ENCODE results near the gene KMT2C.
"Not testable (repeated sequence)": the region's sequence is repeated elsewhere in the genome, so short reads cannot be mapped to it uniquely, and the experiment has no call there.

Gene KMT2C

DNA sequence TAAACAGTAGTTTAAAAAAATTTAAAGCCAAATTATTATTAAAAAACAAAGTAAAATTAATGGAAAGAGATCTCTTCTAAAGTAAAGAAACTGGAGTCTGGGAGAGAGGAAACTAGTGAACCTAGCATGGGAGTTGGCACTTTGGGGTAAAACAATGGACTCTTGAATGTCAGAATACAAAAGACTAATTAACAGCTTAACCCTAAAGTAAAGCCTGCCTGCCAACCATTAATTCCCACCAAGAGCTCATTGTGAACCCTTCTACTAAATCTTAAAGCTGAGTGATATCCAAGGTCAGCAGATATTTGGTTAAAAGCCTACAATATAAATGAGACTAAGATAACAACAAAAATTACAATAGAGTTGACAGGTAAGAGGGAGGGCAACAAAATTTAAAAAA, 36.5 kb downstream of the KMT2C start:
- no peak for DNase-seq

DNA sequence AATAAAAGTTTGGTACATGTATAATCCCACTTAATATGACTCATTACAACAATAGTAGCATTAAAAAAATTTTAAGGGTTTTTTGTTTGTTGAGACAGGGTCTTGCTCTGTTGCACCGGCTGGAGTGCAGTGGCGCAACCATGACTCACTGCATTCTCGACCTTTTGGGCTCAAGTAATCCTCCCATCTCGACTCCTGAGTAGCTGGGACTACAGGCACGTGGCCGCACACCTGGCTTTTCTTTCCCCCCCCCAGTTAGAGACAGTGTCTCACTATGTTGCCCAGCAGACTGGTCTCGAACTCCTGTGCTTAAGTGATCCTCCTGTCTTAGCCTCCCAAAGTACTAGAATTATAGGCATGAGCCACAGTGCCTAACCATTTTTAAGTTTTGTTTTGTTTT, 40.7 kb downstream of the KMT2C start:
- DNase-seq, result no peak

DNA sequence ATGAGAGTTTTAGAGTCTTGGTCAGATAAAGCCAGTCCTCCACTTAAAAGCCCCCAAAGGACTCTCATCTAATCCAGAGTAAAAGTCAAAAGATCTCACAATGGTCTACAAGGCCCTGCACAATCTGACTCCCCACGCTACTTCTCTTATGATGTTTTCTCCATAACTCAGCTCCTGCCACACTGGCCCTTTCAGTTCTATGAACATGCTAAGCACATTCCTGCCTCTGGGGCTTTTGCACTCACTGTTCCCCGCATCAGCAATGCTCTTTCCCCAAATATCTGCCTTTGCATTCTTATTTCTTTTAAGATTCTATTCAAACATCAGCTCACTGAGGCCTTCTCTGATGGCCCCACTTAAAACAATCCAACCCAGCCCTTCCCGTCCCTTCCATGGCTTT, 41.6 kb downstream of the KMT2C start:
- not testable (repeated sequence) for DNase-seq

DNA sequence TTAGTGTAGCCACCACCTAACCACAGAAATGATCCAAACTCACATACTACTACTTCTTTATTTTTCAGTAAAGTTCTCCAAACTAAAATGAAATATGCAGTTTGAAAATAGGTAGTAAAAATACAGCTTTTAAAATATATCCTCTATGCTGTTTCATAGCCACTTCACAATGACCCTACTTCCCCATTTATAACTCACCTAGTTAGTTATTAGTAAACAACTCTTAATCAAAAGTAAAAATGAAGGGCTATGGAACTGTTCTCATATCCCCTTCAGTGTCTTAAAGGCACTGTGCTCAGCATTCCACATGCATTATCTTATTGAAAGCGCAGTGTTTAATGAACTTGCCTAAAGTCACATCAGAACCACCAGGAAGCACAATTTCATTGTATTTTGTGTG, 43.5 kb downstream of the KMT2C start:
- no peak for DNase-seq

DNA sequence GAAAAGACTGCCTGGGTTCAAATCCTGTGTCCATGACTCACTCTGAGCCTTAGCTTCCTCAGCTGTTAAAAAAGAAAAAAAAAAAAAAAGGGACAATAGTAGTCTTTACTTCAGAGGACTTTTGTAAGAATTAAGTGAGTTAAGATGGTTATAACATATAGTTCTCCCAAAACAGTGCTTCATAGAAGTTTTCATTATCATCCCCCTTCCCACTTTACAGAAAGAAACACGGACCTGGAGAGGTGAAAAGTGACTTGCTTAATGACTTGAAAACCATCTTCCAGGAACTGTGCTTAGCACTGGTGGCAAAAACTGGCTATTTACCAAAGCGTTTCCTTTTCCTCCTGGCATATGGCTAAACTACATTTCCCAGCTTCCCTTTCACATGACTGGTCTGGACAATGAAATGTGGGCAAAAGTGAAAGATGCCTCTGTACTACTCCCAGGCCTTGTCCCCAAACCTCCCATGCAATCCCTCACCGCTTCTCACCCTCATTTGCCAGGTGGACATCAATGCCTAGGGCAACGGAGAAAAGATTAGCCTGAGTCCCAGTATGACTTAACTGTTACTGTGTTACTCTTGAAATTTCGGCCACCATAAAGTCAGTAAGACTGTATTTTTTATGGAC, 49.6 kb downstream of the KMT2C start:
- DNase-seq, result not testable (repeated sequence)

DNA sequence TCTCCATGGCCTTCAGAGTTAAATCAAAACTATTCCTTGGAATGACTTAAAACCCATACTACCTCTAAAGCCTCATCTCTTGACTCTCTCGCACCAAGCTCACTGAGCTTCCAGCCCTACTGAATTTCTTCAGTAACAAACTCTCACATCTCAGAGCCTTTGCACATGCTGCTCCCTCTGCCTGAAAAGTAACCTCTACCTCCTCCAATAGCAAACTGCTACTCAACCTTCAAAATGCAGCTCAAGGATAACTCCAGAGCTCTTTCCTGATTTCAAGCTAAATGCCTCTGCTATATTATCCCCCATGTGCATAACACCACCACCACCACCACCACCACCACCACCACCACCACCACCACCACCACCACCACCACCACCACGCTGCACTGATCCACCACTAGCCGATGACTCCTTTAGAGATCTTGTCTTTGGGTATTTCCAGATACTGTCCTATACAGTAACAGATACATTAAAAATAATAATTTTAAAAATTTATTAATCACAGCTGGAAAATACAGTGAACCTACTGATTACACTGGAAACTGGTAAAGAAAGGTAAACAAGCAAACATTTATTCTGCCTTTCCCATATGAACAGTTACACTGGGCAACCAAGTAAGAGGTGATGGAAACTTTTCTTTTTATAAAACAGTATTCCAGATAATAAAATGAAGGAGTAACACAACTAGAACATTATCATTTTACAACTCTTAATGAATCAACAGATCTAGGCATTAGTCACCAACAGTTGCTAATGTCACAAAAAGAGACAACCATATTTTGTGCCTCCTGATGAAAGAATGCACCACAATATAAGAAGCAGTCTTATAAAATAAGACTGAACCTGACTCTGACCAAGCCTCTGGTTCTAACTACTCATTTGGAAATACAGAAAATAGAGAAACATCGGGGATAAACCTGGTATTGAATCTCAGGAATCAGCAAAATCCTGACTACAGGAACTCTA, 51.3 kb downstream of the KMT2C start:
- not testable (repeated sequence) for DNase-seq

DNA sequence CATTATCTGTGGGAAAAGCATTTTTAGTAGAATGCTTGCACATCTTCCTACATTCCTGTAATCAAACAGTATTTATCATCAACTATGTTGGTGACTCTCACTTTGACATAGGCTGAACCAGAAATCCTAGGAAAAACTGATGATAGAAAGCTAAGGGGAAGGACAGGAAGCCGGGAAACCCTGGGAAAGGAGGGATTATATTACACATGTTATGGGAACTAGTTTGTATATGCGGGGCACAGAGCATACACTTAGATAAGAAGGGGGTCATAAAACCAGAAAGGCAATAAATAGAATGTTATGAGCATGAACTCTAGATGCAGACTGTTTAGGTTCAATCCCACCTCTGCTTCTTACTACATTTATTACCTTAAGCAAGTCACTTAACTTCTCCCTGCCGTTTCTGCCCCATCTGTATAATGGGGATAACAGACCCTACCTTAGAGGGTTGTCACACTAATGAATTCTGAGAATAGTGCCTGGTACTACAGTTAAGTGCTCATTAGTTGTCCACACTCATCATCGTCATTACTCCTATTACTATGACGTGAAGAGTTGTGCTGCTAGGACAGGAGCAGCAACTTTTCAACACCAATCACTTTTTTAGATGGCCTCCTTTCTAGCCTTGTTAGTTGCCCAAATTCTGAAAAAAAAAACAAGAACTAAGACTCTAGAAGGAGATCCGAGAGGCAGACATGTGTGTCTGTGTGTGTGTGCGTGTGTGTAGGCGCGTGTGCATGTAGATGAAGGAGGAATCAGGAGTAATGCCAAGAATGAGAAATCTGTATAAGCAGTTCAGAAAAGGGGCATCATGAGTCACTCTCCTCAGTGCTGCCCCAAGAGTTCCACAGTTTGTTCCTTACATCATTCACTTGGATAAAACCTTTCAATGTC, 52.2 kb downstream of the KMT2C start:
- no peak for DNase-seq

DNA sequence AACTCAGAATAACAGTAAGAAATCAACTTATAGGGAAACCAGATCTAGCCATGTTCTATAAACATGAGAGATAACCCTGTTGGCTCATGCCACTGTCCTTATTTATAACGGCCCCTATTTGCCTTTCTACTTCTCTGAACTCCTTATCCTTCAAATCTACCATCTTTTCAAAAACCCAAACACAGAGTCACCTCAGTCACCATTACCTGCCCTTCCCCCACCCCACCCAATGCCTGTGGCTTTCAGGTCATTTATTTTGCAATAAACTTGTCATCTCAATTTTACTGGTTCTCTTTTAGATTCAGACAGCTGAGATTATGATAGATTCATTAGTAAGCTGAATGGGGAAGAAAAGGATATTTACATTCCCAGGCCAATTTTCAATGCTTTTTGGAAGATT, 53.6 kb downstream of the KMT2C start:
- DNase-seq, result no peak

DNA sequence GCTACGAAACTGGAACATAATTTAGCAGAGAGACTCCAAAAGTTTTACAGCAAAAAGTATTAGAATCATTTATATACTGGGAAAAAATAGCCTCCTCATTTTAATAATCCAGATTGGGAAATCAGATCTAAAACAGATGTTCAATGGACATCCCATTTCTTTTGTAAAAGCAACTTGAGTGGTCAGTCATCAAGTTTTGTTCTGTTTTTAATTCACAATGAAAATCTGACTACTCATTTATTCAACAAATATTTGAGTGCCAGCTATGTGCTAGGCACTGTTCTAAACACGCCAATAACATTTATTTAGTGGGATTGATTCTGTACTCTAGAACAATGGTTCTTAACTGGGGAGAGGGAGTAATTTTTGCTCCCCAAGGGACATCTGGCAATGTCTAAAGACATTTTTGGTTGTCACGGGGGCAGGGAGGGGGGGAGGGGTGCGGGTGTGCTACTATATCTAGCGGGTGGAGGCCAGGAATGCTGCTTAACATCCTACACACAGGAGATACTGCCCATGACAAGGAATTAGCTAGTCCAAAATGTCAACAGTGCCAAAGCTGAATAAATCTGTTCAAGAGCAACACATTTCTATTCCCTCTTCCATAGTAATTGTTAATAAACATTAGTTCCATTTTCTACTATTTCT, 54.7 kb downstream of the KMT2C start:
- not testable (repeated sequence) for DNase-seq

DNA sequence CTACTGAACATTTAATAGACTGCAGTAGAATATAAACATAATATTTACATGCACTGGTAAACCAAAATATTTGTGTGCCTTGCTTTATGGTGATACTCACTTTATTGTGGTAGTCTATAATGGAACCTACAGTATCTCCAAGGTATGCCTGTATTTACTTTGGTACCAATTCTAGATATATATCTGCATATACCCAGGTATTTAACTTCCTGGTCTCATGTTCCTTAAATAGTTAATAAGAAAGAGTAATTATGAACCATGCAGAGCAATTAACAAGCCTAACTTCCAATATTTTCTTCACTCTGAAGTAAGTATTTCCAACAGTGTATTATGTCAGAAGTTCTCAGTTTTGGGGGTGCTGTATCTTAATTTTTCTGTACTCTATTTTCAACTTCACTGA, 57.3 kb downstream of the KMT2C start:
- not testable (repeated sequence) for DNase-seq

DNA sequence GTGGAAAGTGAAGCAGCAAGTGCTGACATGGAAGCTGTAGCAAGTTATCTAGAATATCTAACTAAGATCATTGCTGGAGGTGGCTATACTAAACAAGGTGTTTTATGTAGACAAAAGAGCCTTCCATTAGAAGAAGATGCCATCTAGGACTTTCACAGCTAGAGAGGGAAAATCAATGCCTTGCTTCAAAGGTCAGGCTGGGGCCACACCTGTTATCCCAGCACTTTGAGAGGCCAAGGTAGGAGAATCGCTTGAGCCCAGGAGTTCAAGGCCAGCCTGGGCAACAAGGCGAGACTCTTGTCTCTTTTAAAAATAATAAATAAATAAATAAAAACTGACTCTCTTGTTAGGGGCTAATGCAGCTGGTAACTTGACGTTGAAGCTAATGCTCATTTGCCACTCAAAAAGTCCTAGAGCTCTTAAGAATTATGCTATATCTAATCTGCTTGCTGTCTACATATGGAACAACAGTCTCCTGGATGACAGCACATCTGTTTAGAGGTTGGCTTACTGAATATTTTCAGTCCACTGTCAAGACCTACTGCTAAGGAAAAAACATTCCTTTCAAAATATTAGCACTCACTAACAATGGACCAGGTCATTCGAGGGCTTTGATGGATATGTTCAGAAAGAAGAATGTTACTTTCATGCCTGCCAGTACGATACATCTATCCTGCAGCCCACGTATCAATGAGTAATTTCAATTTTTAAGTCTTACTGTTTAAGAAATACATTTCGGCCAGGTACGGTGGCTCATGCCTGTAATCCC, 58.9 kb downstream of the KMT2C start:
- not testable (repeated sequence) for DNase-seq

DNA sequence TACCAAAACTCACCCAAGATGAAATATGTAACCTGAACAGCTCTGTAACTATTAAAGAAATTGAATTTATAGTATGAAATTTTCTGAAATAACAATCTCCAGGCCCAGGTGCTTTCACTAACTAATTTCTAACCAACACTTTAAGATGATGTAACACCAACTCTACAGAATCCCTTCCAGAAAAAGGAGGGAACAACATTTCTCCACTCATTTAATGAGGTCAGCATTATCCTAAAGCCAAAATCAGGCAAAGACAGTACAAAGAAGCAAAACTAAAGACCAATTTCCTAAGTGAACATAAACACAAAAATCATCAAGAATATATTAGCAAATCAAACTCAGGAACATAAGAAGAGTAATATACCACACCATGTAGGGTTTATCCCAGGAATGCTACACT, 65.5 kb downstream of the KMT2C start:
- DNase-seq, result no peak

DNA sequence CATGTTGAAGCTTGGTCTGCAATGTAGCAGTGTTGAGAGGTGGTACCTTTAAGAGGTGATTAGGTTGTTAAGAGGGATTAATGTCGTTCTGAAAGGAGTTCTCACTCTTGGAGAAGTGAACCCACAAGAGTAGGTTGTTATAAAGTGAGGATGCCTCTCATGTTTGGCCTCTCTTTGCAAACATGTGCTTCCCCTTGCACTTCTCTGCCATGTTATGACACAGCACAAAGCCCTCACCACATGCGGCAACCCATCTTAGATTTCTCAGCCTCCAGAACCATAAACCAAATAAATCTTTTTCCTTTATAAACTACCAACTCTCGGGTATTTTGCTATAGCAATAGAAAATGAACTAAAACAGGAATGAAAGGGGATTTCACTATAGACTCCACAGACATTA, 66.3 kb downstream of the KMT2C start:
- DNase-seq, result no peak

DNA sequence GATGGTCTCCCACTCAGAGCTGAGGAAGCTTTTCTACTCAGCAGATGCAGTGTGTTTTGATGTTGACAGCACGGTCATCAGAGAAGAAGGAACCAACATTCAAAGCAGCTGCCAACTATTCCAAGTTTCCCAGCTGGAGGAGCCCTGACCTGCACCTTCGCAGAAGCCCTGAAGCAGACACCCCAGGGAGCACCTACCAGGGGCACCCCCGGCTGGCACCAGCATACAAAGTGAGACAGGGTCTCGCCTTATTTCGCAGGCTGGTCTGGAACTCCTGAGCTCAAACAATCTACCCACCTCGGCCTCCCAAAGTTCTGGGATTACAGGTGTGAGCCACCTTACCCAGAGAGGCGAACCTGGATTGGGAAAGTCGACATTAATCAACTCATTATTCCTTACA, 68.6 kb downstream of the KMT2C start:
- DNase-seq, result no peak

DNA sequence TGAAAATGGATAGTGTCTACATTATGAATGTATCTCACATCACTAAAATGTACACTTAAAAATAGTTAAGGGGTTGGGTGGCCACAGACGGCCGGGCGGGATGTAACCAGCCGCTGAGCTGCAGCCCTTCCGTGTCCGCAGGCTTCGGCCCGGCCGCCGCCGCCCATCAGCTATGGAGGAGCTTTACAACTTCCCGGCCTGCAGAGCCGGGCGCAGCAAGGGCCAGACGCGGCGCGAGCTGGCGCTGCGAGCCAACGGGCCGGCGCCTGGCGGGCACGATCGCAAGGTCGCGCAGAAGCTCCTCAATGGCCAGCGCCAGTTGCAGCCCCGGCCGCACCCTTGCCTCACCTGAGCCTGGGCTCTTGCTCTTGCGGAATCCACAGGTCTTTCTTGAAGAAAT, 69.1 kb downstream of the KMT2C start:
- DNase-seq, result no peak

DNA sequence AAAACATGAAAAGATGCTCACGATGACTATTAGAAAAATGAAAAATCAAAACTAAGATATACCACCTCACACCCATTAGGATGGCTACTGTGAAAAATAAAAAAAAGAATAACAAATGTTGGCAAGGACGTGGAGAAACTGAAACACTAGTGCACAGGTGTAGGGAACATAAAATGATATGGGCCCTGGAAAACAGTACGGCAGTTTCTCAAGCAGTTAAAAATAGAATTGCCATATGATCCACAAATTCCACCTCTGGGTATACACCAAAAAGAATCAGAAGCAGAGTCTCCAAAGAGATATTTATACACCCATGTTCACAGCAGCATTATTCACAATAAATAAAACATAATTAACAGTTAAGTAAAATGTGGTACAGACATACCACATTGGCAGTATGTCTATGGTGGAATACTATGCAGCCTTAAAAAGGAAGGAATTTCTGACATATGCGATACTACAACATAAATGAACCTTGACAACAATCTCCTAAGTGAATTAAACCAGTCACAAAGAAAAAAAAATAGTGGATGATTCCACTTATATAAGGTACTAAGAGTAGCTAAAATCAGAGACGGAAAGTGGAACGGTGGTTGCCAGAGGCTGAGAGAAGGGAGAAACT, 69.7 kb downstream of the KMT2C start:
- no peak for DNase-seq

DNA sequence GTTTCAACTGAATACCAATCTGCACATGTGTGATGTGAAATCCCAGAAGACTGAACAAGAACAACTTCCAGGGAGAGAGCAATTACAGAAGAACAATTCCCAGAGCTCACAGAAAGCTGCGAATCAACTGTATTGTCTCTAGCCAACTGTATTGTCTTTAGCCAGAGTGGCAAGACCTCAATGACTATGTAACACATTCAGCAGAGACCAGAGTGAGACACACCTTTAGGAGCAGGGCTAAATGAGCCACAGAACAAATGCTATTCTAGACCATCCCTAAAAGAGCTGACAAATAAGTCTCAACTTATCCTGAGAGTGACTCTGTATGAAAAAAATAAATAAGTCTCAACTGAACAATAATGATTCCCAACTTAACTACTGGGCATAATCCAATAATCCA, 72.0 kb downstream of the KMT2C start:
- DNase-seq, result no peak

DNA sequence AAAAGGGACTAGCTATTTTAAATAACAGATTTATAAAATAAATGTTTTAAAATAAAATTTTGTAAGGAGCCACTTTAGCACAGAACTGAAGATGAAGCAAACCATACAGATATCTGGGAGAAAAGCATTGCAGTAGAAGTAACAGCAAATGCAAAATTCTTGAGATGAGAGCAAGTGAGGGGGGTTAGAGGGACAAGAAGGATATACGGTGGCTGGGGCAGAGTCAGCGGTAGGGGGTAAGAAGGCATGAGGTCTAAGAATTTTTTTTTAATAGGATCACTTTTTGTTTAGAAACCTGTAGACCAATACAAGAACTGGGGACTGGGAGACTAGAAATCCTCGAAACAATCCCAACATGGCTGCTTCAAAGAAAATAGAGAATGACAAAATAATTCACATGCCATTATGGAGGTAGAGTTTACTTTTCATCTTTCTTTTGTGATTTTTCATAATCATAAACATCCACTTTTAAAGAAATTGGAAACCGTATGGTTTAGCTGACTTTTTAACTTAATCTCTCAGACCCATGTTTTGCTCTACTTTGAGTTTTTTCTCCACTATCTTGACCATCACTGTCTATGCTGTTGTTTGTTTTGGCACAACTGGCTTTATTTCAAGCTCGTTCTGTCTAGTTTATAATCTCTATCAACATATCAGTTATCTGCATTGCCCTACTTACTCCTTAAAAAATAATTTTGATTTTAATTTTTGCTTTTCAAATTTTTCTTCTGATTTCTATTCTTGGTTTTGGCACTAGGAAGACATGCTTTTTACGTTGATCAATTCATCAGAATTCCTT, 73.5 kb downstream of the KMT2C start:
- DNase-seq, result no peak

DNA sequence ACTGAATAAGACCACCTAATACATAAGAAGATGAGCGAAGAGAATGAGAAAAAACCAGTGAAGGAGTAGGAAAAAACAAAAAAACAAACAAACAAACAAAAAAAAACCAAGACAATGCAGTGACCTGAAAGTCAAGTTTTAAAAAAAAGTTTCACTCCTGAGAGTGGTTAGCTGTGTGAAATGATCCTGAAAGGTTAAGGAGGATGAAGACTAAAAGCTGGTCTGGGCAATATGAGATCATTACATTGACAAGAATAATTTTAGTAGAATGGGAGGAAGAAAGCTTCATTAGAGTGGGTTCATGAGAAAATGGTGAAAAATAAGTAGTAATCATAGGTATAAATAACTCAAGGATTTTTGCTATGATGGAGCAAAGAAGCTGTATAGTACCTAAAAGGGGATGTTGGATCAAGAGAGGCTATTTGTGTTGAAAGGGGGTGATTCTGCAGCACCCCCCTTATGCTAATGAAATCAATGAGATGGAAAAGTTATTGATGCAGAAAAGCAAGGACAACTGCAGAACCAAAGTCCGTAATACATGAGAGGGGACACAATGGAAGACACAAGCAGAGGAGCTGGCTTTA, 80.2 kb downstream of the KMT2C start:
- DNase-seq, result no peak

DNA sequence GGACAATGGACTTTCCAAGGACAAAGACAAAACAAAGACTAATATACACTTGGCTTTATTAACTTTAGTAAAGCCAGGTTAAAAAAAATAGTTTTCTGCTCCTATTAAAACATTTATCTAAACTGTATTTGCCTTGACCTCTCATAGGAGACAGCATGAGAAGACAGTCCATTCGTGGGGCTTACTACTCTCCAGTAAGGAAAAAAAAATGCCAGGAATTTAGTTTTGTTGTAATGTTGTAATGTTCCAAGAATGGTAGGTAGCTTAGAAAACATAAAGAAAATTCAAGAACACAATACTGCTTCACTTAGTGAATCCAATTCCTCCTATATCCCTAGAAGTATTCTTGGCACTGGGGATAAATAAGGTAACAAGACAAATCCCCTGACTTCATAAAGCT, 81.7 kb downstream of the KMT2C start:
- no peak for DNase-seq

All from NCI-H2081 treated with DMSO at 0.1 percent for 48 hours (cell line).